ENCODE data around the gene SCTR.
A peak's percentile ranks its signal among the peaks of the same experiment; 100 is the strongest.

SCTR gene

GRCh38 chr2:119440873-119441272 lies 83.4 kb downstream of the SCTR start:
- no peak for DNase-seq

- no peak for DNase-seq
Measured at GRCh38 chr2:119440501-119440870, 83.8 kb downstream of the SCTR start.

- no peak for DNase-seq
Measured at GRCh38 chr2:119439574-119440500, 84.4 kb downstream of the SCTR start.

DNA sequence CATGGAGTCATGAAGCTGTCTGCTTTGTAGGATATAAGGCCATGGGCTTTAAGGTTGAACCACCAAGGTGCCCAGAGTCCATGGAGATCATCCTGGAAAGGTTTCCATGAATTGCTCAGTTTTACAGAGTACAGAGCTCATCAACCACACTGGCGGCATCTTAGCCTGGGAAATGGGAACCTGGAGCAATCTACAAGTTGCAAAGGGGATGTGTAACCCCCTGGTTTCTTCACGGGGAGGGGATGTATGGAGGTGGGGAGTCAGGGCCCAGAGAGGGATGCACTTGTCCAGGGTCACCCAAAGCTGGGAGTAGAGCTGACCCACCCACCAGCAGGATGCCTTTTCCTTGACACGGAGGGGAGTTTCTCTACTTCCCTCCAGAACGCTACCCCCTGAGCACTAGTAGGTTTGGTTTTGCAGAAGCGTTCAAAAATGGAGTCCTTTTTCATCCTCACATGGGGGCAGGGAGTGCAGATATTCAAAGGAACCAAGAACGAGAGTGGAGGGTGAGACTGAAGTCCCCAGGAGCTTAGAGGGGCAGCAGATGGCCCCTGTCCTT lies 85.5 kb downstream of the SCTR start:
- no peak for DNase-seq

DNA sequence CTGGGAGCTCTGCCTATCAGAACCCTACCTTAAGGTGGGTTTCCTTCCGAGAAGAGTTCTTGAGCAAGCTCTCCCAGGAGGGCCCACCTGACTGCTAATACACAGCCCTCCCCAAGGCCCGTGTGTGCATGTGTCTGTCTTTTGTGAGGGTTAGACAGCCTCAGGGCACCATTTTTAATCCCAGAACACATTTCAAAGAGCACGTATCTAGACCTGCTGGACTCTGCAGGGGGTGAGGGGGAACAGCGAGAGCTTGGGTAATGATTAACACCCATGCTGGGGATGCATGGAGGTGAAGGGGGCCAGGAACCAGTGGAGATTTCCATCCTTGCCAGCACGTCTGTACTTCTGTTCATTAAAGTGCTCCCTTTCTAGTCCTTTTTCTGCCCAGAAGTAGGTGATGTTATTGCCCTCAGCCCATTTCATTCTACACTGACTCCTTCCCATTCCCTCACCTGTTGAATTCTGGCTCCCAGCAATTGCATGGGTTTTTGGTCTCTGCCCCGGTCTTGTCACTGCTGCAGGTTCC lies 86.1 kb downstream of the SCTR start:
- DNase-seq, result no peak

DNA sequence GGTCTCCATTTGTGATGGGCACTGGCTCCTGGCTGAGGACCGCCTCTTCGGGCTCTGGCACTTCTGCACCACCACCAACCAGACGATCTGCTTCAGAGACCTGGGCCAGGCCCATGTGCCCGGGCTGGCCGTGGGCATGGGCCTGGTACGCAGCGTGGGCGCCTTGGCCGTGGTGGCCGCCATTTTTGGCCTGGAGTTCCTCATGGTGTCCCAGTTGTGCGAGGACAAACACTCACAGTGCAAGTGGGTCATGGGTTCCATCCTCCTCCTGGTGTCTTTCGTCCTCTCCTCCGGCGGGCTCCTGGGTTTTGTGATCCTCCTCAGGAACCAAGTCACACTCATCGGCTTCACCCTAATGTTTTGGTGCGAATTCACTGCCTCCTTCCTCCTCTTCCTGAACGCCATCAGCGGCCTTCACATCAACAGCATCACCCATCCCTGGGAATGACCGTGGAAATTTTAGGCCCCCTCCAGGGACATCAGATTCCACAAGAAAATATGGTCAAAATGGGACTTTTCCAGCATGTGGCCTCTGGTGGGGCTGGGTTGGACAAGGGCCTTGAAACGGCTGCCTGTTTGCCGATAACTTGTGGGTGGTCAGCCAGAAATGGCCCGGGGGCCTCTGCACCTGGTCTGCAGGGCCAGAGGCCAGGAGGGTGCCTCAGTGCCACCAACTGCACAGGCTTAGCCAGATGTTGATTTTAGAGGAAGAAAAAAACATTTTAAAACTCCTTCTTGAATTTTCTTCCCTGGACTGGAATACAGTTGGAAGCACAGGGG lies 87.1 kb downstream of the SCTR start:
- no peak for DNase-seq

GRCh38 chr2:119435953-119436297 lies 88.4 kb downstream of the SCTR start:
- no peak for DNase-seq

GRCh38 chr2:119435081-119435952 lies 89.0 kb downstream of the SCTR start:
- DNase-seq, result no peak

- DNase-seq, result no peak
Measured at GRCh38 chr2:119434664-119435063, 89.6 kb downstream of the SCTR start.

- no peak for DNase-seq
Measured at GRCh38 chr2:119433636-119434327, 90.5 kb downstream of the SCTR start.

- DNase-seq, result no peak
Measured at GRCh38 chr2:119432851-119433522, 91.3 kb downstream of the SCTR start.

GRCh38 chr2:119431976-119432850 lies 92.1 kb downstream of the SCTR start:
- peak; percentile 37 for DNase-seq

- peak; percentile 83 for DNase-seq
Measured at GRCh38 chr2:119431155-119431975, 92.9 kb downstream of the SCTR start, which contains the start of gene TMEM37. TMEM37 (plus strand) TSS chr2:119431854; CDS start chr2:119431904, 50 bp downstream.

DNA sequence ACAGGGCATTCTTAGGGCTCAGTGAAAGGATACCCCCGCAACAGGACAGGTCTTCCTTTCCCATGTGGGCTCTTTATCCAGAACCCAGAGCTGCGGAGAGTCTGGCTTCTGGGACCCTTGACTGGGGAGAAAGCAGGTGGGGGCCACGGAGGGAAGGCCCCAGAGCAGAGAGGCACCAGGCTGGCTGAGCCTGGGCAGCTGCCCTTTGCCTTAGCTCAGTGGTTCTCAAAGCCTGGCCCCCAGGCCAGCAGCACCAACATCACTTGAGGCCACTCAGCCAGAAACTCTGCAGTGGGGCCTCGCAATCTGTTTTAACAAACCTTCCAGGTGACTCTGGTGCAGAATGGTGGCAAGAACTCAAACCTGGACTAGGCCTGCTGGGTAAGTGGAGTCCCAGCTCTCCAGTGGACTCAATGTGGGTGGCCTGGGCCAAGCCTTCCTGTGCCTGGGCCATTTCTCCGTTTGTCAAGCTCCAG lies 94.2 kb downstream of the SCTR start:
- peak; percentile 14 for DNase-seq

- no peak for DNase-seq
Measured at GRCh38 chr2:119429225-119429981, 94.9 kb downstream of the SCTR start.

DNA sequence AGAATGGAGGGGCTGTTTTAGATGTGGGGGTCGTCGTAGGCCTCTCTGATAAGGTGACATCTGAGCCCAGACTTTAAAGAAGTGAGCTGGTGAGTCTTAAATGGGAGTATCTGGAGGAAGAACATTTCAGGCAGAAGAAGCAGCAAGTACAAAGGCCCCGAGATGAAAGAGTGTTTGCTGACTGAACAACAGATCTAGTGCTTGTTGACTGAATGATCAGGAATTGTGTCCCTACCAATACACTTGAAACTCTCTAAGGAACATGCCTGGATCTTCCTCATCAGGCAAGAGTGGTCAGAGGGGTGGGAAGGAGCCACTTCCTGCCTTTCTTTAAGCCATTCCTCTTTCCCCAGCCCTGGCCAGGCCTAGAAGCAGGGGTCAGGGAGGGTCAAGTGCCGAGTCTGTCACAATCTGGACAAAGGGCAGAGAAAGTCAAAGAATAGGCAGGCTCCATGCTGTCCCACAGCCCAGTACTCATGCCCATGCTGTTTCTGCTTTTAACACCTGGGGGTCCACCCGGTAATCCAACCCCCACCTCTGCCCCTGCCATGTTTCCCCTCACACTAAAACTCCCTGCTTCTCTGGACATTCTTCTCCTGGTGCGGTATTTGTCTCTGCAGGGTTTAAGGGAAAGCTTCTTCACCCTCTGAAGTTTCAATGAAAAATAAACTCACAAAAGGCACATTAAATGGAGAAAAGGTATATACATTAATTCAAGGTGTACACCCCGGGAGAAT lies 95.6 kb downstream of the SCTR start:
- DNase-seq, result no peak

GRCh38 chr2:119427756-119428155 lies 96.5 kb downstream of the SCTR start:
- no peak for DNase-seq

All from DMS53 (cell line).